ENCODE results near the gene GNB5.

DNA sequence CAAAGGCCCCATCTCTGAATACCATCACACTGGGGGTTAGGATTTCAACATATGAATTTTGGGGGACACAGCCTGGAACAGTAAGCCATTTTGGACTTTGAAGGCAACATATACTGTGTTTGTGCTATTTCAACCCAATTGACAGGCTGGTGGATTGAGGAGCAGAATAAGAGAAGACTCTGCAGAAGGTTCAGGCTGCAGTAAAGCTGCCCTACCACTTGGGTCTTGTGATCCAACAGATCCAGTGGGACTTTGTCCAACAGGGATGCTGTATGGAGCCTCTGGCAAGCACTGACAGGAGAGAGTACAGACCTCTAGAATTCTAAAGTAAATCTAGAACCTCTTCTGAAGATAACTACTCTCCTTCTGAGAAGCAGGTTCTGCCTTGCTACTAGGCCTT is 77.5 kb downstream of the GNB5 start:
- TF ChIP-seq POLR2AphosphoS5 (IDR thresholded peaks at IDR 0.05; ENCODE audit: low read depth, low read length) (no peak), SIN3A (IDR thresholded peaks at IDR 0.05; ENCODE audit: borderline replicate concordance, insufficient read depth, low read depth, low read length) (no peak), REST (IDR thresholded peaks at IDR 0.05; ENCODE audit: insufficient read depth in 1 of 2, low read depth in 2 of 2, low read length in 1 of 2) (no peak), TCF7L2 (IDR thresholded peaks at IDR 0.05; ENCODE audit: low read depth, low read length) (no peak)
- TF ChIP-seq, protein P1, sequence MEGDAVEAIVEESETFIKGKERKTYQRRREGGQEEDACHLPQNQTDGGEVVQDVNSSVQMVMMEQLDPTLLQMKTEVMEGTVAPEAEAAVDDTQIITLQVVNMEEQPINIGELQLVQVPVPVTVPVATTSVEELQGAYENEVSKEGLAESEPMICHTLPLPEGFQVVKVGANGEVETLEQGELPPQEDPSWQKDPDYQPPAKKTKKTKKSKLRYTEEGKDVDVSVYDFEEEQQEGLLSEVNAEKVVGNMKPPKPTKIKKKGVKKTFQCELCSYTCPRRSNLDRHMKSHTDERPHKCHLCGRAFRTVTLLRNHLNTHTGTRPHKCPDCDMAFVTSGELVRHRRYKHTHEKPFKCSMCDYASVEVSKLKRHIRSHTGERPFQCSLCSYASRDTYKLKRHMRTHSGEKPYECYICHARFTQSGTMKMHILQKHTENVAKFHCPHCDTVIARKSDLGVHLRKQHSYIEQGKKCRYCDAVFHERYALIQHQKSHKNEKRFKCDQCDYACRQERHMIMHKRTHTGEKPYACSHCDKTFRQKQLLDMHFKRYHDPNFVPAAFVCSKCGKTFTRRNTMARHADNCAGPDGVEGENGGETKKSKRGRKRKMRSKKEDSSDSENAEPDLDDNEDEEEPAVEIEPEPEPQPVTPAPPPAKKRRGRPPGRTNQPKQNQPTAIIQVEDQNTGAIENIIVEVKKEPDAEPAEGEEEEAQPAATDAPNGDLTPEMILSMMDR (IDR thresholded peaks at IDR 0.05): no peak

All from Panc1 (cell line).